ENCODE results near the gene MYO1D. TPM values are rescaled to one million over a fixed set of nuclear protein-coding genes. Genes with fewer than 3 reads are reported as not detected.

The MYO1D gene
- total and polyA plus RNA-seq, 2 experiments from 2014 or later = 34.3 to 43.7 TPM

DNA sequence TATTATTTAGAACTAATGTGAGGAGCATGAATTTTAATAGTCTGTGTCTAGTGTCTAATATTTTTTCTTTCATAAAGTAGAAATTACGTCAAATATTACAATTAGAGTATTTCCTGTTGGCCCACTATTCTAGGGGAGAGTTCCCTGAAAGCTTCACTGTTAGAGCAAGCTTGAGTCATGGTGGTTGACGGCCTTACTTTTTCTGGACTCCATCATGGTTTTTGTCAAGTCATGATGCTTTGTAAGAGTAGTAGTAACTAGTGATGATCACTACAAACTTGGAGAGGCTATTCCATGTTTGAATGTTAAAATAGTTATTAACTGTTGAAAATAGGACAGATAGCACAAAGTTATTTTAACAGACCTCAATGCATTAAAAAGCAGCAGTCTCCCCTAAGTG lies 431.0 kb downstream of the MYO1D start:
- DNase-seq (ENCODE audit: low read depth in 1 of 2, low spot score in 1 of 2) = peak in 1 of 2 donors; percentile 42
- Histone ChIP-seq H3K4me1 (ENCODE audit: low read depth) (peaks cover 11% of the 10 kb centered on the region), H3K36me3 (peaks cover 29% of the 10 kb centered on the region), H3K27me3 (no peaks in the 10 kb centered on the region), H3K4me3 (peak overlapping the region; percentile 96), H3K27ac (no peak overlapping the region), H3K9me3 (ENCODE audit: low read depth) (no peaks in the 10 kb centered on the region)
- TF ChIP-seq, protein P1, sequence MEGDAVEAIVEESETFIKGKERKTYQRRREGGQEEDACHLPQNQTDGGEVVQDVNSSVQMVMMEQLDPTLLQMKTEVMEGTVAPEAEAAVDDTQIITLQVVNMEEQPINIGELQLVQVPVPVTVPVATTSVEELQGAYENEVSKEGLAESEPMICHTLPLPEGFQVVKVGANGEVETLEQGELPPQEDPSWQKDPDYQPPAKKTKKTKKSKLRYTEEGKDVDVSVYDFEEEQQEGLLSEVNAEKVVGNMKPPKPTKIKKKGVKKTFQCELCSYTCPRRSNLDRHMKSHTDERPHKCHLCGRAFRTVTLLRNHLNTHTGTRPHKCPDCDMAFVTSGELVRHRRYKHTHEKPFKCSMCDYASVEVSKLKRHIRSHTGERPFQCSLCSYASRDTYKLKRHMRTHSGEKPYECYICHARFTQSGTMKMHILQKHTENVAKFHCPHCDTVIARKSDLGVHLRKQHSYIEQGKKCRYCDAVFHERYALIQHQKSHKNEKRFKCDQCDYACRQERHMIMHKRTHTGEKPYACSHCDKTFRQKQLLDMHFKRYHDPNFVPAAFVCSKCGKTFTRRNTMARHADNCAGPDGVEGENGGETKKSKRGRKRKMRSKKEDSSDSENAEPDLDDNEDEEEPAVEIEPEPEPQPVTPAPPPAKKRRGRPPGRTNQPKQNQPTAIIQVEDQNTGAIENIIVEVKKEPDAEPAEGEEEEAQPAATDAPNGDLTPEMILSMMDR (IDR thresholded peaks at IDR 0.05; ENCODE audit: low read depth, low read length) = no peak

GRCh38 chr17:32445497-32445896 lies 431.4 kb downstream of the MYO1D start:
- H3K9me3 ChIP-seq (ENCODE audit: low read depth) = no peaks in the 10 kb centered on the region
- peaks cover 14% of the 10 kb centered on the region for H3K4me1 ChIP-seq (ENCODE audit: low read depth)
- peaks cover 29% of the 10 kb centered on the region for H3K36me3 ChIP-seq
- TF ChIP-seq, protein P1 (IDR thresholded peaks at IDR 0.05; ENCODE audit: low read depth, low read length) = no peak
- DNase-seq (ENCODE audit: low read depth in 1 of 2, low spot score in 1 of 2) = no peak
- peak overlapping the region; percentile 96 for H3K4me3 ChIP-seq
- H3K27me3 ChIP-seq = no peaks in the 10 kb centered on the region
- H3K27ac ChIP-seq = peak overlapping the region; percentile 96

- H3K4me3 ChIP-seq = peak overlapping the region; percentile 96
- peak overlapping the region; percentile 96 for H3K27ac ChIP-seq
- TF ChIP-seq, protein P1 (IDR thresholded peaks at IDR 0.05; ENCODE audit: low read depth, low read length) = no peak
- peaks cover 14% of the 10 kb centered on the region for H3K4me1 ChIP-seq (ENCODE audit: low read depth)
- peaks cover 26% of the 10 kb centered on the region for H3K36me3 ChIP-seq
- no peaks in the 10 kb centered on the region for H3K9me3 ChIP-seq (ENCODE audit: low read depth)
- no peaks in the 10 kb centered on the region for H3K27me3 ChIP-seq
- peak; percentile 50 to 65 for DNase-seq (ENCODE audit: low read depth in 1 of 2, low spot score in 1 of 2)
Observed at GRCh38 chr17:32445074-32445415, 431.9 kb downstream of the MYO1D start.

DNA sequence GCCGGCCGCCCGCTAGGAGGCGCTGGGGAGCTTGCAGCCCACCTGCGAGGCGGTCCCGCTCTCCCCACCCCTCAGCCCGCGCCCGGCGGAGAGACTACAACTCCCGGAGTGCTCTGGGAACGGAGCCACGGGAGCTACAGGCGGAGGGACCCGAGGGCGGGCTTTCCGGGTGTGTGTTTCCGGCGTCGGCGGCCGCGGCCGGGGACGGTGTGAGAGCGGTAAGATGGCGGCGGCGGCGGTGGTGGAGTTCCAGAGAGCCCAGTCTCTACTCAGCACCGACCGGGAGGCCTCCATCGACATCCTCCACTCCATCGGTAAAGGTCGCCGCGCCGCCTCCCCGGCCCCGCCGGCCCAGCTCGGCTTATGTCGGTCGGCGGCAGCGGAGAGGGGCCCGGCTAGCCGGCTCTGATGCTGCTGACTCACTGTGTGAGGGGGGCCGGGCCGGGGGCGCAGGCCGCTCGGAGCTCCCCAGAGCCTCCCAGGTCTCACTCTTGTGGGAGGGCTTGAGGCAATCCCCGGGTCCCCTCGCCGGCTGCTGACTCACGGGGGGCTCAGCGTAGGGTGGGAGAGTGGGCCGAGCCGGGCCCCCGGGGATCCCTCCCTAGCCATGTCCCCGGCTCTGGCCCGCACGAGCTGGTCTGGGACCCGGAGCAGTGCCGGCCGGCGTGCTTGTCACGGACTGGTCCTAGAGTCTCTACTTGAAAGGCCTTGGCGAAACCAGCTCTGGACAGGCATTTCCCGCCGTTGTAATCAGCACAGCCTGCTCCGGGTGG lies 432.4 kb downstream of the MYO1D start, which contains the start of gene PSMD11:
PSMD11 (plus strand) TSS at position 210 of the 773 bp plus-strand sequence; CDS start at position 224, 14 bp downstream.
- Histone ChIP-seq H3K4me1 (ENCODE audit: low read depth) (peaks cover 14% of the 10 kb centered on the region), H3K27me3 (no peaks in the 10 kb centered on the region), H3K4me3 (peak within 1 kb of the TSS; percentile 96), H3K27ac (peak within 1 kb of the TSS; percentile 96), H3K9me3 (ENCODE audit: low read depth) (no peaks in the 10 kb centered on the region), H3K36me3 (peaks cover 22% of the 10 kb centered on the region)
- peak; percentile 98 for DNase-seq (ENCODE audit: low read depth in 1 of 2, low spot score in 1 of 2)
- TF ChIP-seq, protein P1 (IDR thresholded peaks at IDR 0.05; ENCODE audit: low read depth, low read length) = peak; percentile 84

- H3K27ac ChIP-seq = no peak overlapping the region
- DNase-seq (ENCODE audit: low read depth in 1 of 2, low spot score in 1 of 2) = no peak
- no peaks in the 10 kb centered on the region for H3K27me3 ChIP-seq
- H3K36me3 ChIP-seq = peaks cover 16% of the 10 kb centered on the region
- H3K9me3 ChIP-seq (ENCODE audit: low read depth) = no peaks in the 10 kb centered on the region
- peak overlapping the region; percentile 96 for H3K4me3 ChIP-seq
- peaks cover 14% of the 10 kb centered on the region for H3K4me1 ChIP-seq (ENCODE audit: low read depth)
- TF ChIP-seq, protein P1 (IDR thresholded peaks at IDR 0.05; ENCODE audit: low read depth, low read length) = no peak
Observed at GRCh38 chr17:32443827-32444300, 433.1 kb downstream of the MYO1D start.

Other genes starting within 250 kb of the MYO1D start
- 166 and 230 TPM in 2 replicates for gene TMEM98, start 51.0 kb upstream of the MYO1D start, total RNA-seq
- 216 and 217 TPM in 2 replicates for gene TMEM98, start 51.0 kb upstream of the MYO1D start, polyA plus RNA-seq
- gene SPACA3, start 114.7 kb upstream of the MYO1D start, total RNA-seq = not detected in 2 replicates
- gene SPACA3, start 114.7 kb upstream of the MYO1D start, polyA plus RNA-seq = not detected in 2 replicates